ENCODE results near the gene KCTD16. TPM values are rescaled to one million over a fixed set of nuclear protein-coding genes. Genes with fewer than 3 reads are reported as not detected.

KCTD16 gene
- total and polyA plus RNA-seq, 2 experiments from 2014 or later = 0.45 to 3.4 TPM

GRCh38 chr5:144308174-144308573 is 137.5 kb downstream of the KCTD16 start:
- WGBS (ENCODE audit: low lambda C conversion rate, missing lambda C conversion rate) = 94% methylated on average over 5 of the region's 5 CpGs
- no peak for DNase-seq (ENCODE audit: low spot score)
- Histone ChIP-seq H3K36me3 (replicated peaks; ENCODE audit: insufficient read depth, low read depth) (no peaks in the 10 kb centered on the region), H2AFZ (no peak overlapping the region), H3K9me3 (ENCODE audit: low read depth) (no peaks in the 10 kb centered on the region), H3K4me2 (peak overlapping the region; percentile 24), H4K20me1 (ENCODE audit: insufficient read depth, poor library complexity, severe bottlenecking) (no peaks in the 10 kb centered on the region), H3K4me3 (no peak overlapping the region), H3K27ac (peak overlapping the region; percentile 77), H3K4me1 (ENCODE audit: insufficient read depth) (peaks cover 24% of the 10 kb centered on the region), H3K79me2 (no peaks in the 10 kb centered on the region), H3K27me3 (no peaks in the 10 kb centered on the region), H3K9me2 (replicated peaks; ENCODE audit: insufficient read depth) (no peaks in the 10 kb centered on the region)
- TF ChIP-seq EZH2 (IDR thresholded peaks at IDR 0.05; ENCODE audit: borderline replicate concordance) (no peak), CTCF (IDR thresholded peaks at IDR 0.05; ENCODE audit: poor library complexity) (no peak), EZH2phosphoT487 (IDR thresholded peaks at IDR 0.05; ENCODE audit: low read depth, severe bottlenecking, unreplicated experiment) (no peak)

- no peak overlapping the region for H3K4me2 ChIP-seq
- TF ChIP-seq EZH2 (IDR thresholded peaks at IDR 0.05; ENCODE audit: borderline replicate concordance) (no peak), EZH2phosphoT487 (IDR thresholded peaks at IDR 0.05; ENCODE audit: low read depth, severe bottlenecking, unreplicated experiment) (no peak), CTCF (IDR thresholded peaks at IDR 0.05; ENCODE audit: poor library complexity) (no peak)
- no peaks in the 10 kb centered on the region for H3K27me3 ChIP-seq
- no peaks in the 10 kb centered on the region for H3K36me3 ChIP-seq (replicated peaks; ENCODE audit: insufficient read depth, low read depth)
- WGBS (ENCODE audit: low lambda C conversion rate, missing lambda C conversion rate) = 50% methylated on average over 5 of the region's 5 CpGs
- H3K4me3 ChIP-seq = no peak overlapping the region
- no peaks in the 10 kb centered on the region for H4K20me1 ChIP-seq (ENCODE audit: insufficient read depth, poor library complexity, severe bottlenecking)
- no peaks in the 10 kb centered on the region for H3K79me2 ChIP-seq
- no peak overlapping the region for H2AFZ ChIP-seq
- DNase-seq (ENCODE audit: low spot score) = peak; percentile 11
- peaks cover 24% of the 10 kb centered on the region for H3K4me1 ChIP-seq (ENCODE audit: insufficient read depth)
- H3K9me3 ChIP-seq (ENCODE audit: low read depth) = no peaks in the 10 kb centered on the region
- no peaks in the 10 kb centered on the region for H3K9me2 ChIP-seq (replicated peaks; ENCODE audit: insufficient read depth)
- H3K27ac ChIP-seq = peak overlapping the region; percentile 77
Observed at GRCh38 chr5:144308906-144309670, 138.4 kb downstream of the KCTD16 start.

- H4K20me1 ChIP-seq (ENCODE audit: insufficient read depth, poor library complexity, severe bottlenecking) = no peaks in the 10 kb centered on the region
- no peaks in the 10 kb centered on the region for H3K27me3 ChIP-seq
- H3K79me2 ChIP-seq = no peaks in the 10 kb centered on the region
- H3K4me2 ChIP-seq = no peak overlapping the region
- H3K36me3 ChIP-seq (replicated peaks; ENCODE audit: insufficient read depth, low read depth) = no peaks in the 10 kb centered on the region
- peaks cover 24% of the 10 kb centered on the region for H3K4me1 ChIP-seq (ENCODE audit: insufficient read depth)
- H3K4me3 ChIP-seq = no peak overlapping the region
- H3K9me2 ChIP-seq (replicated peaks; ENCODE audit: insufficient read depth) = no peaks in the 10 kb centered on the region
- 96% methylated on average over 2 of the region's 2 CpGs for WGBS (ENCODE audit: low lambda C conversion rate, missing lambda C conversion rate)
- H3K27ac ChIP-seq = no peak overlapping the region
- no peaks in the 10 kb centered on the region for H3K9me3 ChIP-seq (ENCODE audit: low read depth)
- no peak for DNase-seq (ENCODE audit: low spot score)
- TF ChIP-seq CTCF (IDR thresholded peaks at IDR 0.05; ENCODE audit: poor library complexity) (no peak), EZH2 (IDR thresholded peaks at IDR 0.05; ENCODE audit: borderline replicate concordance) (no peak), EZH2phosphoT487 (IDR thresholded peaks at IDR 0.05; ENCODE audit: low read depth, severe bottlenecking, unreplicated experiment) (no peak)
- H2AFZ ChIP-seq = no peak overlapping the region
Observed at GRCh38 chr5:144310621-144311020, 139.9 kb downstream of the KCTD16 start.
